Naive thymus-derived CD4-positive, alpha-beta T cell (primary cell): Measurements from ENCODE around the gene CCDC61. TPM values are rescaled to one million over a fixed set of nuclear protein-coding genes. Genes with fewer than 3 reads are reported as not detected.

Experiments
- ATAC-seq: fragments of 150-1000 bp; cut with Tn5 transposase; 2 replicates; pipeline ENCODE4 v1.10.0; 2021; ENCODE audit warnings: mild to moderate bottlenecking, moderate library complexity
- CTCF ChIA-PET: fragments of 350-600 bp; sonication (Branson Sonifier 250); formaldehyde crosslinking; loops from one replicate; lab custom pipeline; 2021; ENCODE audit warnings: antibody characterized with exemption; lab: Charles Lee
- POLR2A ChIA-PET: fragments of 350-600 bp; sonication (Branson Sonifier 250); formaldehyde crosslinking; loops from one replicate; lab custom pipeline; 2021; ENCODE audit warnings: antibody characterized with exemption, inconsistent platforms; lab: Charles Lee
- DNase-seq, 9 donors: peaks; one replicate each; pipeline versions ENCODE4 v3.0.0 to v3.0.0-alpha.2; 2020 to 2022; ENCODE audit warnings: mixed read lengths in 1 of 9
- H3K27ac ChIP-seq: one replicate; pipeline ENCODE4 v1.7.0; 2013; ENCODE audit warnings: mild to moderate bottlenecking, low read depth, low read length, moderate library complexity
- H3K27me3 ChIP-seq, 2 donors: one replicate each; pipeline ENCODE4 v1.7.0; 2013; ENCODE audit warnings: low read length in 2 of 2, mild to moderate bottlenecking in 2 of 2, moderate library complexity in 2 of 2; ENCODE audit not compliant: control insufficient read depth in 2 of 2, insufficient read depth in 2 of 2
- H3K36me3 ChIP-seq, 3 experiments: 1 replicate in 2 of 3; 2 replicates in 1 of 3; pipeline ENCODE4 v1.7.0; 2013; ENCODE audit warnings: low read length in 3 of 3, mild to moderate bottlenecking in 3 of 3, moderate library complexity in 1 of 3; ENCODE audit not compliant: insufficient read depth in 3 of 3, control insufficient read depth in 2 of 3
- H3K4me1 ChIP-seq, 2 donors: one replicate each; pipeline ENCODE4 v1.7.0; 2013; ENCODE audit warnings: low read length in 2 of 2, mild to moderate bottlenecking in 2 of 2, moderate library complexity in 1 of 2; ENCODE audit not compliant: control insufficient read depth in 2 of 2, insufficient read depth in 2 of 2
- H3K4me3 ChIP-seq: 2 replicates; pipeline ENCODE4 v1.7.0; 2013; ENCODE audit warnings: mild to moderate bottlenecking, low read length
- H3K9me3 ChIP-seq, 3 experiments: 1 replicate in 2 of 3; 2 replicates in 1 of 3; pipeline ENCODE4 v1.7.0; 2013; ENCODE audit warnings: low read length in 3 of 3; ENCODE audit not compliant: control insufficient read depth in 2 of 3
- H3K27ac Mint-ChIP-seq, 9 donors: one replicate each; pipeline ENCODE4 v1.8.0; 2020 to 2022; ENCODE audit warnings: mixed read lengths in 9 of 9, mild to moderate bottlenecking in 8 of 9, moderate library complexity in 5 of 9, inconsistent platforms in 2 of 9
- H3K27me3 Mint-ChIP-seq, 5 donors: one replicate each; pipeline ENCODE4 v1.8.0; 2021 to 2022; ENCODE audit warnings: mixed read lengths in 5 of 5, mild to moderate bottlenecking in 1 of 5
- H3K36me3 Mint-ChIP-seq, 5 donors: one replicate each; pipeline ENCODE4 v1.8.0; 2020 to 2022; ENCODE audit warnings: mixed read lengths in 5 of 5, mild to moderate bottlenecking in 3 of 5, inconsistent platforms in 1 of 5
- H3K4me1 Mint-ChIP-seq, 7 donors: one replicate each; pipeline ENCODE4 v1.8.0; 2020 to 2022; ENCODE audit warnings: mixed read lengths in 7 of 7, mild to moderate bottlenecking in 3 of 7, inconsistent platforms in 1 of 7
- H3K4me3 Mint-ChIP-seq, 10 donors: one replicate each; pipeline ENCODE4 v1.8.0; 2020 to 2022; ENCODE audit warnings: mild to moderate bottlenecking in 10 of 10, mixed read lengths in 10 of 10, moderate library complexity in 6 of 10, inconsistent platforms in 2 of 10
- H3K9me3 Mint-ChIP-seq, 11 donors: one replicate each; pipeline ENCODE4 v1.8.0; 2020 to 2022; ENCODE audit warnings: mixed read lengths in 11 of 11, mild to moderate bottlenecking in 4 of 11, inconsistent platforms in 1 of 11, moderate library complexity in 1 of 11
- intact Hi-C, 2 donors: fragments of 100-400 bp; cut with micrococcal nuclease; formaldehyde crosslinking; loops; one replicate each; pipeline ENCODE4 v1.15.1; 2023
- polyA plus RNA-seq, 2 donors: library from polyadenylated mRNA; unstranded; fragments of 300-500 nt; fragmentation: Illumina TruSeq; gene quantifications; one replicate each; pipeline ENCODE4 v1.2.3, GENCODE V29; 2021
- total RNA-seq, 6 experiments: library from RNA in 5 of 6; stranded (reverse) in 5 of 6; gene quantifications; 1 replicate in 5 of 6; 2 replicates in 1 of 6; pipeline ENCODE4 v1.2.3 and lab custom pipeline; 2021 to 2026

CCDC61 gene
- total and polyA plus RNA-seq, 7 experiments from 2014 or later, result 10.1 to 35.8 (median 15.6) TPM

DNA sequence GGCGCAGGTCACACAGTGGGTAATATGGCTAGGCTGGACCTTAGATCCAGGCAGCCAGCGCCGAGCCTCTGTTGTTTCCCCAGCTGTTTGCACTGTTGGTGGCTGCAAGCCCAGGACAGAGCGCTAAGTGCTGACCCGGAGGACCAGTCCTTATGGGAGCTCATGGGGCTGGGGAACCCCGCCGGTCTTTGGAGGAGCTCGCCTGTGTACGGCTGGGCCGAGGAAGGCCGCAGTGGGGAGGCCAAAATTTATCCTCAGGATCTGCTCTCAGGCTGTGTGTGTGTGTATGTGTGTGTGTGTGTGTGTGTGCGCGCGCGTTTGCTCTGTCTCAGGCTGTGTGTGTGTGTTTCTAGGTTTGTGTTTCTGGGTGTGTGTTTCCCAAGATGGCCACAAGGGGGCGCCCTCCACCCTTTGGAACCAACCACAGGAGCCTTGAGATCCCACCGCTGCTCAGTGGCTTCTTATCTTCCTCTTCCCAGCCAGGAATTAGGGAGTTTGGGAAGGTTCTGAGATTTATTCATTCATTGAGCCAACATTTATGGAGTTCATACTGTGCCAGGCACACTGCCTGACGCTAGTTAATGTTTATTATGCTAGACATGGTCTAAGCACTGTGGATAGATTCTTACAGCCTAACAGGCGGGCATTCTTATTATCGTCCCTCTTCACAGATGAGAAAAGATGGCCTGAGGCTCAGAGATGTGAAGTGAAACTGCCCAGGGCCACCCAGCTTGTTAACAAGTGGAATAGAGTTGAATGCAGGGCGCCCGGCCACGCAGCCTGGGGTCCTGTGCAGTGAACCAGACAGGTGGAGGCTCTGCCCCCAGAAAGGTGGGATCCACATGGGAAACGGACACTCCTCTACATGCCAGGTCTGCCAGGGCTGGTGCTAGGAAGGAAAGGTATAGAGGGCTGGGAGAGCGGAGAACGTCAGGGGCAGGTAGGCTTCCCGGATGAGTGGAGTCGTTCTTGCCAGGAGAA, 14.6 kb downstream of the CCDC61 start:
- H3K27ac ChIP-seq, result no peak overlapping the region
- no peaks in the 10 kb centered on the region for H3K9me3 Mint-ChIP-seq
- H3K4me3 ChIP-seq, result no peak overlapping the region
- DNase-seq (peak; percentile 25 to 68 (median 54)), ATAC-seq (peak; percentile 85)
- H3K36me3 ChIP-seq, result peaks cover 0 to 26% (median 0%) of the 10 kb centered on the region in 3 experiments
- H3K27ac Mint-ChIP-seq, result peak overlapping the region in 2 of 9 donors; percentile 45 to 71
- intact Hi-C loops, result loop anchor here (1.0 to 5.0 kb wide), 3 partner anchors 15 to 241 kb away; partner anchors contain the start of genes CCDC61 (in 1 of the 2) and SIX5 (in 1 of the 2)
- peaks cover 6 to 10% (median 6%) of the 10 kb centered on the region in 7 donors for H3K4me1 Mint-ChIP-seq
- H3K36me3 Mint-ChIP-seq, result peaks cover 3 to 45% (median 24%) of the 10 kb centered on the region in 5 donors
- H3K4me1 ChIP-seq, result no peaks in the 10 kb centered on the region
- H3K27me3 Mint-ChIP-seq, result peaks cover 5 to 9% (median 6%) of the 10 kb centered on the region in 5 donors
- no peaks in the 10 kb centered on the region for H3K9me3 ChIP-seq
- ChIA-PET POLR2A (no interaction called here), CTCF (interaction anchor here (0.6 to 1.3 kb wide), 7 partner anchors 10 to 833 kb away, joined by 3 to 4 read pairs (median 3); no protein-coding TSS in a partner anchor)
- peak overlapping the region in 1 of 10 donors; percentile 77 for H3K4me3 Mint-ChIP-seq
- H3K27me3 ChIP-seq, result peaks cover 0 to 6% of the 10 kb centered on the region in 2 donors

DNA sequence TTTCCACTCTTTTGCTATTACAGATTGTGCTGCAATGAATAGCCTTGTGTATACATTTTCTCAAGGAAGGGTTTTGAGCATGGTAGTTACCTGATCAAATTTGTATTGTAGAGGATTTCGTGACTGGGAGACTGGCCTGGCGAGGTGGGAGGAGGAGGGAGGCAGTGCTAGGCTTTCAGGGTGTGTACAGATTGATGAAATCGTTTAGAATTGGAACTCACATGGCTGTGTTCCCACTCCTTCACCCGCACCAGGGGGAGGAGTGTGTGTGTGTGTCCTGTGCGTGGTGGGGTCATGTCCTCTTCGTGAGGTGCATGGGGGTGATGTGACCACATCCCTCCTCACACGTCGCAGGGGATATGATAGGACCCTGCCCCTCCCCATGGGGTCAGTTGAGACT, 19.3 kb downstream of the CCDC61 start:
- Histone ChIP-seq H3K4me1 (peaks cover 0 to 7% of the 10 kb centered on the region in 2 donors), H3K36me3 (peaks cover 0 to 6% (median 0%) of the 10 kb centered on the region in 3 experiments), H3K27ac (no peak overlapping the region), H3K4me3 (no peak overlapping the region), H3K9me3 (no peaks in the 10 kb centered on the region), H3K27me3 (peaks cover 0 to 6% of the 10 kb centered on the region in 2 donors)
- intact Hi-C loops, result loop anchor here in 1 of 2 donors (5.0 kb wide), 1 partner anchor 242 kb away; no protein-coding TSS in a partner anchor
- H3K27ac Mint-ChIP-seq, result no peak overlapping the region
- no peak for DNase-seq
- H3K36me3 Mint-ChIP-seq, result peaks cover 3 to 23% (median 13%) of the 10 kb centered on the region in 5 donors
- no peak for ATAC-seq
- H3K9me3 Mint-ChIP-seq, result no peaks in the 10 kb centered on the region
- H3K4me3 Mint-ChIP-seq, result peak overlapping the region; percentile 41 to 94 (median 78)
- peaks cover 16 to 23% (median 21%) of the 10 kb centered on the region in 7 donors for H3K4me1 Mint-ChIP-seq
- POLR2A ChIA-PET, result no interaction called here
- CTCF ChIA-PET, result interaction anchor here (0.7 kb wide), 1 partner anchor 86 kb away, joined by 3 read pairs; no protein-coding TSS in a partner anchor
- peaks cover 5 to 17% (median 12%) of the 10 kb centered on the region in 5 donors for H3K27me3 Mint-ChIP-seq

DNA sequence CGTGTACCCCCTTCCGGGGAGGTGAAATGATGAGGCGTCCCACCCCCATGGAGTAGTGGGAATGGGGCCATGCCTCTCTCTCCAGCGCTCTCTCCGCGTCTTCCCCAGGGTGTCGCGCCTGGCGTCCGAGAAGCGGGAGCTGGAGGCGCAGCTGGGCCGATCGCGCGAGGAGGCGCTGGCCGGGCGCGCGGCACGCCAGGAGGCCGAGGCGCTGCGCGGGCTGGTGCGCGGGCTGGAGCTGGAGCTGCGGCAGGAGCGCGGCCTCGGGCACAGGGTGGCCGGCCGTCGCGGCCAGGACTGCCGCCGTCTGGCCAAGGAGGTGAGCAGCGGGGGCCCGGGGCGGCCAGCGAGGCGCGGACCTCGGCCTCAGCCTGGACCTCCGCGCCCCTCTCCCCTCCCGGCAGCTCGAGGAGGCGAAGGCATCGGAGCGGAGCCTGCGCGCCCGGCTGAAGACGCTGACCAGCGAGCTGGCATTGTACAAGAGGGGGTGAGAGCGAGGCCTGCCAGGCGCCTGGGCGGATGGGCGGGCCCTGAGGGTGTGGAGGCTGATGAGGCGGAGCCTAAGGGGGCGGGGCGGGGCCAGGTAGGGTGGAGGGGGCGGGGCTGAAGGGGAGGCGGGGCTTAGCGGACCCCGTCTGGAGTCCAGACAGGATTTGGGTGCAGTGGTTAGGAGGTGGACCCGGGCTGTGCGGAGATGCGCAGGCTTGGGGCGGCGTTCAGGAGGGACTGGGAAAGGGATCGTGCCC, 19.8 kb downstream of the CCDC61 start:
- Histone ChIP-seq H3K9me3 (no peaks in the 10 kb centered on the region), H3K27me3 (peaks cover 0 to 6% of the 10 kb centered on the region in 2 donors), H3K36me3 (peaks cover 0 to 5% (median 0%) of the 10 kb centered on the region in 3 experiments), H3K4me3 (peak overlapping the region; percentile 62), H3K4me1 (peaks cover 0 to 7% of the 10 kb centered on the region in 2 donors), H3K27ac (no peak overlapping the region)
- ATAC-seq (peak; percentile 79), DNase-seq (peak; percentile 34 to 74 (median 57))
- H3K27me3 Mint-ChIP-seq, result peaks cover 5 to 17% (median 12%) of the 10 kb centered on the region in 5 donors
- CTCF ChIA-PET, result interaction anchor here (0.6 to 0.7 kb wide), 2 partner anchors 87 to 391 kb away, joined by 3 read pairs; no protein-coding TSS in a partner anchor
- POLR2A ChIA-PET, result no interaction called here
- peak overlapping the region; percentile 78 to 97 (median 84) for H3K4me3 Mint-ChIP-seq
- H3K4me1 Mint-ChIP-seq, result peaks cover 12 to 23% (median 18%) of the 10 kb centered on the region in 7 donors
- intact Hi-C loops, result loop anchor here (5.0 kb wide), 3 partner anchors 88 to 243 kb away; partner anchors contain the start of gene MYPOP (in 2 of the 2)
- no peaks in the 10 kb centered on the region for H3K9me3 Mint-ChIP-seq
- H3K36me3 Mint-ChIP-seq, result peaks cover 3 to 20% (median 12%) of the 10 kb centered on the region in 5 donors
- no peak overlapping the region for H3K27ac Mint-ChIP-seq

DNA sequence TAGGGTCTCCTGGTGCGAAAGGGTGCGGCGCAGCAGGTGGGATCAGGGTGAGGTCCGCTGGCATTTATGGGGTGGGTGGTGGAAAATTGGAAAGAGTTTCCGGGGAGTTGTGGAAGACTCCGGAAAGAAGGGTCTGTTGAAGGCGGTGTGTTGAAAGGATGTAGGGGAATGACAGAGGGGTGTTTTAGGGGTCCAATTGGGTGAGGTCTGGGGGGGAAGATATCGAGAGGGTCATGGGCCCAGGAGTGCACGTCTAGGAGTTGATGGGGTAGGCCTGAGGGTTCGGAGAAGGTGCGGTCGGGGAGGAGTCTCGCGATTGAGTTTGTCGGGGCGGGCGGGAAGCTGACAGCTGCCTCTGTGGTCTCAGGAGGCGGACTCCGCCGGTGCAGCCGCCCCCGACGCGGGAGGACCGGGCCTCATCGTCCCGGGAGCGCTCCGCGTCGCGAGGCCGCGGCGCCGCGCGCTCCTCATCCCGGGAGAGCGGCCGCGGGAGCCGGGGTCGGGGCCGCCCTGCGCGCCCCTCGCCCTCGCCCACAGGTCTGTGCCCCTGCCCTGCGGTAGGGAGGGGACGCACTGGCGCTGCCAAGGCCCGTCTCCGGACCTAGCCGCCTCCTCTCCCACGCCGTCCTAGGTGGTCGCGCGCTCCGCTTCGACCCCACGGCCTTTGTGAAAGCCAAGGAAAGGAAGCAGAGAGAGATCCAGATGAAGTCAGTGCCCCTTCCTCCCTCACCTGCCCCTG, 20.6 kb downstream of the CCDC61 start:
- CTCF ChIA-PET, result no interaction called here
- Histone ChIP-seq H3K27me3 (peaks cover 0 to 6% of the 10 kb centered on the region in 2 donors), H3K9me3 (no peaks in the 10 kb centered on the region), H3K36me3 (no peaks in the 10 kb centered on the region), H3K27ac (peak overlapping the region; percentile 55), H3K4me1 (peaks cover 0 to 7% of the 10 kb centered on the region in 2 donors), H3K4me3 (peak overlapping the region; percentile 62)
- H3K36me3 Mint-ChIP-seq, result peaks cover under 1 to 12% (median 6%) of the 10 kb centered on the region in 5 donors
- intact Hi-C loops, result loop anchor here (1.0 to 5.0 kb wide), 8 partner anchors 21 to 246 kb away; partner anchors contain the start of genes CCDC61 (in 2 of the 2), MYPOP (in 2 of the 2) and SYMPK (in 1 of the 2)
- ATAC-seq (peak; percentile 49), DNase-seq (peak in 7 of 9 donors; percentile 25 to 49 (median 34))
- H3K4me3 Mint-ChIP-seq, result peak overlapping the region; percentile 85 to 97 (median 92)
- H3K9me3 Mint-ChIP-seq, result no peaks in the 10 kb centered on the region
- peak overlapping the region in 7 of 9 donors; percentile 28 to 82 (median 50) for H3K27ac Mint-ChIP-seq
- peaks cover 5 to 17% (median 12%) of the 10 kb centered on the region in 5 donors for H3K27me3 Mint-ChIP-seq
- POLR2A ChIA-PET, result no interaction called here
- peaks cover 11 to 23% (median 18%) of the 10 kb centered on the region in 7 donors for H3K4me1 Mint-ChIP-seq

DNA sequence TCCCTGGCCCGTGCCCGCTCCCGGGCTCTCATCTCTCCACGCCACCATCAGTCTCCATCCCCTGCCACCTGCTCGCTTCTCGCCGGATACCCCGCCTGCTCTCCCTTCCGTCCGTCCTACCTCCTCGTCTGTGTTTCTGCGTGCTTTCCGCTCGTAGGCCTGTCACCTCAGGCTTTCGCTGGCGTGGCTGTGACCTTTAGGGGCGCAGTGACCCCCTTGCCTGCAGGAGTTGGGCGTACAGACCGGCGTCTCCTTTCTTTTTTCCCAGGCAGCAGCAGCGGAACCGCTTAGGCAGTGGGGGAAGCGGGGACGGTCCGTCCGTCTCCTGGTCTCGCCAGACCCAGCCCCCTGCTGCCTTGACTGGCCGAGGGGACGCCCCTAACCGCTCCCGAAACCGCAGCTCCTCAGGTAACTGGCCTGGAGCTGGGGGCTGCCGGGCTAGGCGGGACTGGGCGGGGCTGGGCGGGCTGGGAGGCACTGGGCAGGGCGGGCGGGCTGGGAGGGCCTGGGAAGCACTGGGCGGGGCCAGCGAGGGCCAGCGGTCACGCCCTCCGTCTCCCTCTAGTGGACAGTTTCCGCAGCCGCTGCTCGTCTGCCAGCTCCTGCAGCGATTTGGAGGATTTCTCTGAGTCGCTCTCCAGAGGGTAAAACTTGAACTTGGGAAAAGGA, 21.3 kb downstream of the CCDC61 start:
- ATAC-seq (peak; percentile 92), DNase-seq (peak; percentile 57 to 84 (median 75))
- no peaks in the 10 kb centered on the region for H3K9me3 ChIP-seq
- peaks cover 0 to 7% of the 10 kb centered on the region in 2 donors for H3K4me1 ChIP-seq
- peak overlapping the region; percentile 55 for H3K27ac ChIP-seq
- peaks cover 5 to 17% (median 12%) of the 10 kb centered on the region in 5 donors for H3K27me3 Mint-ChIP-seq
- H3K27me3 ChIP-seq, result peaks cover 0 to 6% of the 10 kb centered on the region in 2 donors
- intact Hi-C loops, result loop anchor here (1.0 to 5.0 kb wide), 8 partner anchors 21 to 246 kb away; partner anchors contain the start of genes CCDC61 (in 2 of the 2), MYPOP (in 2 of the 2) and SYMPK (in 1 of the 2)
- H3K4me1 Mint-ChIP-seq, result peaks cover 11 to 23% (median 18%) of the 10 kb centered on the region in 7 donors
- no peaks in the 10 kb centered on the region for H3K9me3 Mint-ChIP-seq
- H3K27ac Mint-ChIP-seq, result peak overlapping the region in 7 of 9 donors; percentile 28 to 82 (median 50)
- peak overlapping the region; percentile 62 for H3K4me3 ChIP-seq
- ChIA-PET POLR2A (no interaction called here), CTCF (interaction anchor here (0.5 to 1.1 kb wide), 3 partner anchors 10 to 146 kb away, joined by 3 read pairs; no protein-coding TSS in a partner anchor)
- H3K36me3 ChIP-seq, result no peaks in the 10 kb centered on the region
- peaks cover 0 to 7% (median under 1%) of the 10 kb centered on the region in 5 donors for H3K36me3 Mint-ChIP-seq
- H3K4me3 Mint-ChIP-seq, result peak overlapping the region; percentile 85 to 97 (median 92)
